Measurements from ENCODE around the gene THAP3. TPM values are rescaled to one million over a fixed set of nuclear protein-coding genes. Genes with fewer than 3 reads are reported as not detected.

THAP3 gene
- total and polyA plus RNA-seq, 2 of the 4 experiments (the other 2 are of a cell fraction): 14.2 to 14.9 TPM

DNA sequence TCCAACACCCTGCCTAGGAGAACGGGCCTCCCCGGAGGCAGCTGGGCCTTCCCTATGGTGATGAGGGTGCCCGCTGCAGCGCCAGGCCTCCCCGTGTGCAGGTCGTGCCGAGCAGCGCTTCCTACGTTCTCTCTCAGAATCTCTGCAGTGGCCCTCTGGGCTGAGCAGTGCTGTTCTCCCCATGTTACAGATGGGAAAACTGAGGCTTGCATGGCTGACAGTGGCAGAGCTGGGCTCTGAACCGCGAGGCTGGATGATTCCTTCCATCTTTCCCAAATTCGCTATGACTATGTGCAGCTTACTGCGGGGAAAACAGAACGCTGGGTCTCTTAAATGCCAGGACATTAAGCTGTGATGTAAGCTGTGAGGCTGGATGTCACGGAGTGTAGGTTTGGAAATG is 30.9 kb upstream of the THAP3 start:
- Histone ChIP-seq H3K9me3 (ENCODE audit: control insufficient read depth, insufficient read depth, low read length) (no peaks in the 10 kb centered on the region), H2BK15ac (ENCODE audit: low read depth, low read length) (no peak overlapping the region), H4K5ac (ENCODE audit: low read depth, low read length) (no peak overlapping the region), H2AK5ac (ENCODE audit: low read depth, low read length) (no peak overlapping the region), H3K14ac (replicated peaks; ENCODE audit: low read depth, low read length) (no peak overlapping the region), H3K79me1 (ENCODE audit: low read depth in 1 of 2, low read length in 2 of 2) (peaks cover 13 to 83% of the 10 kb centered on the region in 2 experiments), H4K91ac (ENCODE audit: insufficient read depth, low read depth, low read length) (no peak overlapping the region), H2AFZ (replicated peaks; ENCODE audit: low read length, poor library complexity) (peak overlapping the region; percentile 23), H3K4me3 (ENCODE audit: insufficient read depth, low read depth, low read length) (no peak overlapping the region), H2BK120ac (ENCODE audit: low read depth, low read length) (no peak overlapping the region), H3K4ac (ENCODE audit: low read depth, low read length) (no peak overlapping the region), H3K27ac (ENCODE audit: insufficient read depth, low read length) (no peak overlapping the region), H3K9me1 (ENCODE audit: insufficient read depth, low read length) (0 out of 2 replicates have a peak, but pooled peaks cover under 1% of the 10 kb centered on the region), H3K36me3 (ENCODE audit: control insufficient read depth, insufficient read depth, low read length) (peaks cover 88% of the 10 kb centered on the region), H3K23ac (ENCODE audit: low read depth, low read length) (no peak overlapping the region), H2BK20ac (ENCODE audit: low read depth, low read length) (no peak overlapping the region), H4K20me1 (ENCODE audit: insufficient read depth, low read length) (peaks cover 79% of the 10 kb centered on the region), H3K4me2 (ENCODE audit: low read depth, low read length) (no peak overlapping the region), H2AK9ac (replicated peaks; ENCODE audit: low read depth, low read length, poor library complexity) (peak overlapping the region; percentile 74), H3K27me3 (ENCODE audit: control insufficient read depth, insufficient read depth, low read length) (no peaks in the 10 kb centered on the region), H4K8ac (ENCODE audit: low read depth in 2 of 2, low read length in 2 of 2) (no peak overlapping the region), H3K18ac (ENCODE audit: low read depth, low read length) (no peak overlapping the region), H3K56ac (ENCODE audit: extremely low read depth, insufficient read depth, low read length) (no peak overlapping the region), H3K9ac (ENCODE audit: low read depth, low read length) (no peak overlapping the region), H2BK5ac (ENCODE audit: low read depth, low read length, poor library complexity, severe bottlenecking) (no peak overlapping the region), H3K4me1 (ENCODE audit: control insufficient read depth, insufficient read depth, low read length) (no peaks in the 10 kb centered on the region; the same call in 1 of the 2 replicates)
- intact Hi-C loops (cut with micrococcal nuclease): no loop called here
- ChIA-PET CTCF (no interaction called here), POLR2A (ENCODE audit: unreplicated experiment) (no interaction called here)
- DNase-seq (no peak), ATAC-seq (ENCODE audit: low read depth) (no peak)
- TF ChIP-seq, protein P1, sequence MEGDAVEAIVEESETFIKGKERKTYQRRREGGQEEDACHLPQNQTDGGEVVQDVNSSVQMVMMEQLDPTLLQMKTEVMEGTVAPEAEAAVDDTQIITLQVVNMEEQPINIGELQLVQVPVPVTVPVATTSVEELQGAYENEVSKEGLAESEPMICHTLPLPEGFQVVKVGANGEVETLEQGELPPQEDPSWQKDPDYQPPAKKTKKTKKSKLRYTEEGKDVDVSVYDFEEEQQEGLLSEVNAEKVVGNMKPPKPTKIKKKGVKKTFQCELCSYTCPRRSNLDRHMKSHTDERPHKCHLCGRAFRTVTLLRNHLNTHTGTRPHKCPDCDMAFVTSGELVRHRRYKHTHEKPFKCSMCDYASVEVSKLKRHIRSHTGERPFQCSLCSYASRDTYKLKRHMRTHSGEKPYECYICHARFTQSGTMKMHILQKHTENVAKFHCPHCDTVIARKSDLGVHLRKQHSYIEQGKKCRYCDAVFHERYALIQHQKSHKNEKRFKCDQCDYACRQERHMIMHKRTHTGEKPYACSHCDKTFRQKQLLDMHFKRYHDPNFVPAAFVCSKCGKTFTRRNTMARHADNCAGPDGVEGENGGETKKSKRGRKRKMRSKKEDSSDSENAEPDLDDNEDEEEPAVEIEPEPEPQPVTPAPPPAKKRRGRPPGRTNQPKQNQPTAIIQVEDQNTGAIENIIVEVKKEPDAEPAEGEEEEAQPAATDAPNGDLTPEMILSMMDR (conservative IDR thresholded peaks at IDR 0.05; ENCODE audit: low read depth, low read length): no peak
- TF ChIP-seq MXI1 (IDR thresholded peaks at IDR 0.05; ENCODE audit: borderline replicate concordance, low read depth, low read length): no peak
- TF ChIP-seq RFX5 (IDR thresholded peaks at IDR 0.05; ENCODE audit: low read depth, low read length): no peak
- TF ChIP-seq RCOR1 (IDR thresholded peaks at IDR 0.05; ENCODE audit: insufficient replicate concordance, low read length): no peak
- no peak for TF ChIP-seq MAZ (IDR thresholded peaks at IDR 0.05; ENCODE audit: borderline replicate concordance, low read depth, low read length)
- no peak for TF ChIP-seq CHD1 (IDR thresholded peaks at IDR 0.05; ENCODE audit: low read depth, low read length)
- TF ChIP-seq SMC3 (IDR thresholded peaks at IDR 0.05; ENCODE audit: low read depth, low read length): no peak
- no peak for TF ChIP-seq NFE2L2 (IDR thresholded peaks at IDR 0.05; ENCODE audit: low read depth, low read length)
- TF ChIP-seq BHLHE40 (IDR thresholded peaks at IDR 0.05; ENCODE audit: low read depth, low read length): no peak
- TF ChIP-seq CEBPB (IDR thresholded peaks at IDR 0.05; ENCODE audit: low read depth, low read length): no peak
- TF ChIP-seq MAFK (IDR thresholded peaks at IDR 0.05; ENCODE audit: low read depth, low read length): no peak
- no peak for TF ChIP-seq RAD21 (IDR thresholded peaks at IDR 0.05; ENCODE audit: low read length)
- TF ChIP-seq, protein P2, sequence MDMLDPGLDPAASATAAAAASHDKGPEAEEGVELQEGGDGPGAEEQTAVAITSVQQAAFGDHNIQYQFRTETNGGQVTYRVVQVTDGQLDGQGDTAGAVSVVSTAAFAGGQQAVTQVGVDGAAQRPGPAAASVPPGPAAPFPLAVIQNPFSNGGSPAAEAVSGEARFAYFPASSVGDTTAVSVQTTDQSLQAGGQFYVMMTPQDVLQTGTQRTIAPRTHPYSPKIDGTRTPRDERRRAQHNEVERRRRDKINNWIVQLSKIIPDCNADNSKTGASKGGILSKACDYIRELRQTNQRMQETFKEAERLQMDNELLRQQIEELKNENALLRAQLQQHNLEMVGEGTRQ (IDR thresholded peaks at IDR 0.05; ENCODE audit: low read depth, low read length): no peak
- no peak for TF ChIP-seq POLR2A (IDR thresholded peaks at IDR 0.05; ENCODE audit: low read depth, low read length)
- in situ Hi-C loops (cut with MboI; ENCODE audit: low sequenced_read_pairs): no loop called here
- dilution Hi-C loops (cut with HindIII; ENCODE audit: low sequenced_read_pairs, unreplicated experiment): no loop called here
- WGBS, 2 experiments (ENCODE audit: extremely low coverage in 2 of 2, insufficient read length in 1 of 2): 100% methylated on average over 2 of the region's 15 CpGs; no CpG with 5 or more reads in 1 of the 2 experiments
- BruUV-seq (replicated peaks): no TSS peak
